OCI-LY7 (cell line): ENCODE measurements around the gene ZDHHC14. TPM values are rescaled to one million over a fixed set of nuclear protein-coding genes. Genes with fewer than 3 reads are reported as not detected.

Source experiments
- BruUV-seq: library from RNA; stranded (reverse); fragments of 400-500 nt; replicated peaks from 2 replicates; lab custom pipeline; 2021; lab: Mats Ljungman, UMichigan
- CTCF ChIA-PET: fragments of 300-600 bp; sonication (Branson Sonifier 250); formaldehyde crosslinking; loops from one replicate; lab custom pipeline; 2022; ENCODE audit warnings: antibody characterized with exemption; ENCODE audit not compliant: unreplicated experiment; lab: Charles Lee
- POLR2A ChIA-PET: fragments of 300-600 bp; sonication (Branson Sonifier 250); formaldehyde crosslinking; loops from one replicate; lab custom pipeline; 2022; ENCODE audit warnings: antibody characterized with exemption; lab: Charles Lee
- DNase-seq: peaks from one replicate; pipeline ENCODE4 v3.0.0-alpha.2; 2015; ENCODE audit warnings: low spot score
- H2AFZ ChIP-seq: fragments of 200-600 bp; sonication (generic), shearing (Covaris generic); 2 replicates; pipeline ENCODE4 v1.6.1; 2014; ENCODE audit warnings: mild to moderate bottlenecking, antibody characterized with exemption, low read length, moderate library complexity
- H3K27ac ChIP-seq: fragments of 200-600 bp; sonication (generic); 2 replicates; pipeline ENCODE4 v1.5.1; 2014; ENCODE audit warnings: mixed run types, low read depth, mild to moderate bottlenecking, moderate library complexity, low read length, inconsistent platforms; ENCODE audit not compliant: poor library complexity, severe bottlenecking
- H3K36me3 ChIP-seq: fragments of 200-600 bp; sonication (generic); 2 replicates; pipeline ENCODE4 v1.6.1; 2014; ENCODE audit warnings: mild to moderate bottlenecking, antibody characterized with exemption, low read length, moderate library complexity, mixed read lengths; ENCODE audit not compliant: insufficient read depth
- H3K4me1 ChIP-seq: fragments of 200-600 bp; sonication (generic); 2 replicates; pipeline ENCODE4 v1.5.1; 2014; ENCODE audit warnings: mild to moderate bottlenecking, low read length; ENCODE audit not compliant: insufficient read depth, poor library complexity, severe bottlenecking
- H3K4me2 ChIP-seq: fragments of 200-600 bp; sonication (generic); 2 replicates; pipeline ENCODE4 v1.6.1; 2014; ENCODE audit warnings: mild to moderate bottlenecking, low read length
- H3K4me3 ChIP-seq: fragments of 200-600 bp; sonication (generic); 2 replicates; pipeline ENCODE4 v1.5.1; 2014; ENCODE audit warnings: mild to moderate bottlenecking, low read depth, low read length; ENCODE audit not compliant: poor library complexity, severe bottlenecking
- H3K79me2 ChIP-seq: fragments of 200-600 bp; sonication (generic); 2 replicates; pipeline ENCODE4 v1.6.1; 2016; ENCODE audit warnings: low read depth, mild to moderate bottlenecking, low read length, moderate library complexity, mixed read lengths; ENCODE audit not compliant: insufficient read depth
- H3K9me2 ChIP-seq: fragments of 200-600 bp; sonication (generic); 2 replicates; pipeline ENCODE4 v1.6.1; 2016; ENCODE audit warnings: mild to moderate bottlenecking, low read length, mixed read lengths; ENCODE audit not compliant: insufficient read depth
- H3K9me3 ChIP-seq: fragments of 200-600 bp; sonication (generic); 2 replicates; pipeline ENCODE4 v1.6.1; 2014; ENCODE audit warnings: mild to moderate bottlenecking, mixed run types, low read length, mixed read lengths
- H4K20me1 ChIP-seq: fragments of 200-600 bp; sonication (generic); 2 replicates; pipeline ENCODE4 v1.6.1; 2014; ENCODE audit warnings: mild to moderate bottlenecking, antibody characterized with exemption, low read length, moderate library complexity, mixed read lengths; ENCODE audit not compliant: insufficient read depth
- CTCF ChIP-seq: fragments of 200-600 bp; sonication (generic); conservative IDR thresholded peaks from 2 replicates; pipeline ENCODE4 v1.5.1; 2014; ENCODE audit warnings: mild to moderate bottlenecking, antibody characterized with exemption, low read length, moderate library complexity, mixed read lengths
- EZH2phosphoT487 ChIP-seq: fragments of 200-600 bp; sonication (generic); IDR thresholded peaks from 2 replicates; pipeline ENCODE4 v1.6.1; 2018; ENCODE audit warnings: low read depth, borderline replicate concordance, mild to moderate bottlenecking, mixed run types, antibody characterized with exemption, low read length, moderate library complexity, mixed read lengths
- intact Hi-C: fragments of 100-400 bp; cut with micrococcal nuclease; formaldehyde crosslinking; loops from one replicate; pipeline ENCODE4 v1.10.0; 2022; ENCODE audit not compliant: unreplicated experiment
- total RNA-seq, 2 experiments: library from RNA; depleted of rRNA in 1 of 2; stranded (reverse); fragments of >200 nt in 1 of 2; shearing (Covaris generic) in 1 of 2; gene quantifications; 2 replicates each; pipeline ENCODE4 v1.2.3, GENCODE V29; 2014 to 2022

Gene ZDHHC14
- total RNA-seq, 2 experiments from 2014 or later, result 0.69 to 3.0 TPM

GRCh38 chr6:157707576-157707975, 326.6 kb downstream of the ZDHHC14 start:
- H3K27ac ChIP-seq, result no peak overlapping the region

GRCh38 chr6:157708239-157708638, 327.2 kb downstream of the ZDHHC14 start:
- intact Hi-C loops, result no loop called here
- H3K9me3 ChIP-seq, result no peaks in the 10 kb centered on the region
- POLR2A ChIA-PET, result no interaction called here

More at GRCh38 chr6:157707576-157707975, 326.6 kb downstream of the ZDHHC14 start:
- H3K79me2 ChIP-seq, result no peaks in the 10 kb centered on the region
- no peak for DNase-seq
- H3K36me3 ChIP-seq, result no peaks in the 10 kb centered on the region
- CTCF ChIA-PET, result no interaction called here
- no peak overlapping the region for H2AFZ ChIP-seq
- H3K4me1 ChIP-seq, result no peaks in the 10 kb centered on the region
- no peak overlapping the region for H3K4me2 ChIP-seq
- H4K20me1 ChIP-seq, result no peaks in the 10 kb centered on the region
- no peaks in the 10 kb centered on the region for H3K9me3 ChIP-seq
- intact Hi-C loops, result no loop called here
- H3K9me2 ChIP-seq, result no peaks in the 10 kb centered on the region
- POLR2A ChIA-PET, result no interaction called here
- TF ChIP-seq EZH2phosphoT487 (no peak), CTCF (no peak)
- no TSS peak for BruUV-seq
- H3K4me3 ChIP-seq, result no peak overlapping the region

More at GRCh38 chr6:157708239-157708638, 327.2 kb downstream of the ZDHHC14 start:
- CTCF ChIA-PET, result no interaction called here
- no peaks in the 10 kb centered on the region for H4K20me1 ChIP-seq
- no peak overlapping the region for H3K4me3 ChIP-seq
- no peak overlapping the region for H3K4me2 ChIP-seq
- H3K79me2 ChIP-seq, result no peaks in the 10 kb centered on the region
- no peak for DNase-seq
- H3K4me1 ChIP-seq, result no peaks in the 10 kb centered on the region
- TF ChIP-seq CTCF, result no peak
- no peak for TF ChIP-seq EZH2phosphoT487
- H3K36me3 ChIP-seq, result no peaks in the 10 kb centered on the region
- H2AFZ ChIP-seq, result no peak overlapping the region
- no peak overlapping the region for H3K27ac ChIP-seq
- no TSS peak for BruUV-seq
- no peaks in the 10 kb centered on the region for H3K9me2 ChIP-seq
